PC-9 (cell line): ENCODE measurements around the gene UXS1.

Experiments
- CTCF ChIP-seq: fragments of 200-600 bp; sonication (generic); conservative IDR thresholded peaks from 2 replicates; pipeline ENCODE4 v1.6.1; 2017; ENCODE audit warnings: mixed run types, antibody characterized with exemption, mild to moderate bottlenecking, moderate library complexity
- EZH2 ChIP-seq: fragments of 200-600 bp; sonication (generic); IDR thresholded peaks from 2 replicates; pipeline ENCODE4 v1.8.0; 2017; ENCODE audit warnings: antibody characterized with exemption, low read depth

- TF ChIP-seq CTCF (no peak), EZH2 (no peak)
Observed at GRCh38 chr2:106076941-106077340, 117.2 kb downstream of the UXS1 start.
